GM12878 (cell line): ENCODE measurements around the gene C1QTNF5. TPM values are rescaled to one million over a fixed set of nuclear protein-coding genes. Genes with fewer than 3 reads are reported as not detected.

Source experiments
- ATAC-seq: fragments of 200-7000 bp; cut with Tn5 transposase; 3 replicates; pipeline ENCODE4 v1.9.1; 2020; ENCODE audit warnings: mild to moderate bottlenecking, moderate library complexity
- BruUV-seq: library from RNA; stranded (reverse); fragments of 400-500 nt; replicated peaks from 2 replicates; lab custom pipeline; 2021; lab: Mats Ljungman, UMichigan
- CTCF ChIA-PET: fragments of 300-600 bp; sonication (Branson Sonifier 250); formaldehyde crosslinking; extraction: SDS; loops from one replicate; lab custom pipeline; 2021; ENCODE audit warnings: inconsistent platforms; lab: Yijun Ruan, JAX
- POLR2A ChIA-PET: fragments of 350-600 bp; formaldehyde crosslinking; extraction: SDS; loops from one replicate; lab custom pipeline; 2021; ENCODE audit warnings: inconsistent platforms; lab: Charles Lee
- RAD21 ChIA-PET: fragments of 300-600 bp; sonication (Branson Sonifier 250); formaldehyde crosslinking; loops from one replicate; lab custom pipeline; 2023; ENCODE audit warnings: antibody characterized with exemption; ENCODE audit not compliant: unreplicated experiment; lab: Charles Lee
- SMC1A ChIA-PET: fragments of 300-600 bp; sonication (Branson Sonifier 250); formaldehyde crosslinking; loops from one replicate; lab custom pipeline; 2023; ENCODE audit not compliant: unreplicated experiment, uncharacterized antibody; lab: Charles Lee
- DNase-seq: peaks from one replicate; pipeline ENCODE4 v3.0.0-alpha.2; 2011; ENCODE audit warnings: low read depth, low spot score
- FAIRE-seq: peaks from 3 replicates; lab custom pipeline; 2011; peaks lifted over from hg19 to GRCh38; lab: Jason Lieb, UNC
- H2AFZ ChIP-seq: 2 replicates; pipeline ENCODE4 v1.6.0; 2011; ENCODE audit warnings: low read depth, low read length, control low read depth; ENCODE audit not compliant: control insufficient read depth
- H3K27ac ChIP-seq: 2 replicates; pipeline ENCODE4 v1.5.1; 2011; ENCODE audit warnings: control low read depth; ENCODE audit not compliant: control insufficient read depth, insufficient read depth
- H3K27me3 ChIP-seq, 2 experiments: replicated peaks in 1 of 2; 2 replicates each; pipeline versions ENCODE4 v1.6.0 to v1.6.1; 2011; ENCODE audit warnings: low read length in 1 of 2; ENCODE audit not compliant: control insufficient read depth in 2 of 2, insufficient read depth in 2 of 2
- H3K36me3 ChIP-seq, 2 experiments: 2 replicates each; pipeline ENCODE4 v1.5.1; 2011; ENCODE audit warnings: low read length in 1 of 2; ENCODE audit not compliant: control insufficient read depth in 2 of 2, insufficient read depth in 2 of 2
- H3K4me1 ChIP-seq: 2 replicates; pipeline ENCODE4 v1.6.1; 2011; ENCODE audit warnings: mild to moderate bottlenecking, low read length, moderate library complexity, mixed read lengths; ENCODE audit not compliant: control insufficient read depth, insufficient read depth
- H3K4me2 ChIP-seq: 2 replicates; pipeline ENCODE4 v1.6.0; 2011; ENCODE audit warnings: control low read depth; ENCODE audit not compliant: control insufficient read depth, insufficient read depth
- H3K4me3 ChIP-seq: fragments of 200-600 bp; sonication (generic); 2 replicates; pipeline ENCODE4 v1.5.1; 2016
- H3K79me2 ChIP-seq: 2 replicates; pipeline ENCODE4 v1.6.0; 2011; ENCODE audit warnings: low read length; ENCODE audit not compliant: control insufficient read depth, insufficient read depth
- H3K9ac ChIP-seq: 2 replicates; pipeline ENCODE4 v1.8.0; 2011; ENCODE audit warnings: low read length, control low read depth, mixed read lengths; ENCODE audit not compliant: control insufficient read depth, insufficient read depth
- H3K9me3 ChIP-seq: replicated peaks from 3 replicates; pipeline ENCODE4 v1.5.1; 2011; ENCODE audit warnings: mild to moderate bottlenecking, low read length; ENCODE audit not compliant: control insufficient read depth, insufficient read depth
- H4K20me1 ChIP-seq: 2 replicates; pipeline ENCODE4 v1.6.0; 2011; ENCODE audit not compliant: control insufficient read depth, insufficient read depth
- CBX5 ChIP-seq: sonication (generic); IDR thresholded peaks from 2 replicates; pipeline ENCODE4 v1.6.1; 2016; ENCODE audit warnings: low read depth, moderate library complexity, mild to moderate bottlenecking, inconsistent platforms
- DPF2 ChIP-seq: fragments of 450-650 bp; IDR thresholded peaks from 2 replicates; pipeline ENCODE4 v1.6.1; 2017; ENCODE audit warnings: mild to moderate bottlenecking
- KLF5 ChIP-seq: fragments of 450-650 bp; IDR thresholded peaks from 2 replicates; pipeline ENCODE4 v1.6.1; 2014; ENCODE audit warnings: mild to moderate bottlenecking; ENCODE audit not compliant: partially characterized antibody
- MAX ChIP-seq: IDR thresholded peaks from 2 replicates; pipeline ENCODE4 v1.6.1; 2012; ENCODE audit warnings: low read depth, low read length, improper control_type of control experiment
- MXI1 ChIP-seq: fragments of 150-350 bp; IDR thresholded peaks from 2 replicates; pipeline ENCODE4 v1.6.1; 2011; ENCODE audit warnings: low read depth, mild to moderate bottlenecking, inconsistent platforms, low read length, improper control_type of control experiment
- NFYA ChIP-seq: IDR thresholded peaks from 2 replicates; pipeline ENCODE4 v1.6.1; 2011; ENCODE audit warnings: low read depth, mild to moderate bottlenecking, low read length, improper control_type of control experiment, borderline replicate concordance
- POU2F2 ChIP-seq: IDR thresholded peaks from 3 replicates; pipeline ENCODE4 v1.6.1; 2011; ENCODE audit warnings: low read depth, mild to moderate bottlenecking, low read length, borderline replicate concordance
- SP1 ChIP-seq: IDR thresholded peaks from one replicate; pipeline ENCODE4 v1.6.1; 2011; ENCODE audit warnings: low read depth, low read length
- TBL1XR1 ChIP-seq: IDR thresholded peaks from 2 replicates; pipeline ENCODE4 v1.6.1; 2012; ENCODE audit warnings: low read depth, low read length, improper control_type of control experiment
- WGBS: methylation state at CpG from one replicate; pipeline ENCODE4 v1.1.6; 2016; ENCODE audit warnings: low lambda C conversion rate; ENCODE audit not compliant: insufficient replicate concordance, insufficient coverage; ENCODE audit errors: missing lambda C conversion rate; 5-methylcytosine and 5-hydroxymethylcytosine counted together
- in situ Hi-C: fragments of 300-500 bp; cut with MboI; formaldehyde crosslinking; loops from 9 replicates; pipeline ENCODE4 v1.14.3; 2018; ENCODE audit warnings: mixed read lengths
- intact Hi-C: fragments of 100-400 bp; cut with micrococcal nuclease; formaldehyde crosslinking; loops from one replicate; pipeline ENCODE4 v1.14.2; 2022; ENCODE audit not compliant: unreplicated experiment
- polyA plus RNA-seq, 11 experiments: library from polyadenylated mRNA; depleted of rRNA in 4 of 11; unstranded in 6 of 11; stranded (reverse) in 5 of 11; fragments of >200 nt; fragmentation: Nextera tagmentation in 4 of 11; fragmentation: Illumina TruSeq in 1 of 11; extraction: Ambion mirVana in 4 of 11; extraction: Trizol in 1 of 11; gene quantifications; 1 replicate in 1 of 11; 2 replicates in 10 of 11; pipeline versions ENCODE4 v1.2.1 to v1.2.3, GENCODE V29; 2011 to 2016; ENCODE audit warnings: inconsistent platforms in 2 of 11, missing spikeins in 2 of 11, low read depth in 1 of 11
- total RNA-seq, 4 experiments: library from RNA; depleted of rRNA in 3 of 4; stranded (reverse); fragments of >200 nt in 3 of 4; fragmentation: Illumina TruSeq in 1 of 4; extraction: Trizol in 1 of 4; gene quantifications; 2 replicates each; pipeline versions ENCODE4 v1.2.1 to v1.2.3, GENCODE V29; 2013 to 2021

Gene C1QTNF5
- total and polyA plus RNA-seq, 10 of the 15 experiments (the other 5 are each of a cell fraction or from before 2014, with no cell fraction given): not detected

GRCh38 chr11:119368121-119369034 lies 27.7 kb upstream of the C1QTNF5 start:
- POLR2A ChIA-PET: interaction anchor here (0.7 to 1.5 kb wide), 2 partner anchors 10 to 12 kb away, joined by 3 to 5 read pairs; no protein-coding TSS in a partner anchor
- no peak overlapping the region for H3K4me2 ChIP-seq
- H3K27me3 ChIP-seq: peaks cover 4 to 7% of the 10 kb centered on the region in 2 experiments; a peak in 3 of 4 replicates
- intact Hi-C loops (no loop called here), in situ Hi-C loops (no loop called here)
- no peaks in the 10 kb centered on the region for H3K79me2 ChIP-seq
- no TSS peak for BruUV-seq
- H3K9ac ChIP-seq: no peak overlapping the region
- ATAC-seq (no peak), DNase-seq (no peak), FAIRE-seq (no peak)
- H3K36me3 ChIP-seq: no peaks in the 10 kb centered on the region
- H2AFZ ChIP-seq: no peak overlapping the region
- TF ChIP-seq MAX: no peak
- TF ChIP-seq MXI1: no peak
- TF ChIP-seq TBL1XR1: no peak
- no peak for TF ChIP-seq KLF5
- TF ChIP-seq DPF2: no peak
- no peak for TF ChIP-seq POU2F2
- no peak for TF ChIP-seq SP1
- no peak for TF ChIP-seq NFYA
- no peak for TF ChIP-seq CBX5
- SMC1A ChIA-PET: interaction anchor here (0.9 to 1.5 kb wide), 3 partner anchors 8 to 12 kb away, joined by 3 to 5 read pairs (median 3); no protein-coding TSS in a partner anchor
- WGBS: 37% methylated on average over 17 of the region's 17 CpGs
- CTCF ChIA-PET: interaction anchor here (0.9 to 17.9 kb wide), 6 partner anchors 11 to 107 kb away, joined by 3 to 183 read pairs (median 3); no protein-coding TSS in a partner anchor
- H4K20me1 ChIP-seq: no peaks in the 10 kb centered on the region
- no peak overlapping the region for H3K27ac ChIP-seq
- H3K9me3 ChIP-seq: no peaks in the 10 kb centered on the region
- no peaks in the 10 kb centered on the region for H3K4me1 ChIP-seq
- RAD21 ChIA-PET: interaction anchor here (1.3 to 2.0 kb wide), 2 partner anchors 8 to 12 kb away, joined by 6 to 10 read pairs; no protein-coding TSS in a partner anchor
- no peak overlapping the region for H3K4me3 ChIP-seq
